Liver (tissue), 9 donors: ENCODE data around the gene P4HTM. TPM values are rescaled to one million over a fixed set of nuclear protein-coding genes. Genes with fewer than 3 reads are reported as not detected.

Experiments
- DNase-seq: peaks from one replicate; pipeline ENCODE4 v3.0.0-alpha.2; 2017; ENCODE audit warnings: low spot score
- H3K27ac ChIP-seq, 2 donors: one replicate each; pipeline ENCODE4 v1.7.0; 2013; ENCODE audit warnings: inconsistent platforms in 2 of 2, low read length in 2 of 2, control low read depth in 1 of 2, low read depth in 1 of 2, mild to moderate bottlenecking in 1 of 2
- H3K27me3 ChIP-seq, 4 donors: one replicate each; pipeline versions ENCODE4 v1.6.1 to v1.7.0; 2013; ENCODE audit warnings: low read length in 3 of 4, inconsistent platforms in 1 of 4, mild to moderate bottlenecking in 1 of 4, moderate library complexity in 1 of 4; ENCODE audit not compliant: control insufficient read depth in 4 of 4, insufficient read depth in 4 of 4
- H3K36me3 ChIP-seq, 4 donors: one replicate each; pipeline versions ENCODE4 v1.6.1 to v1.7.0; 2013; ENCODE audit warnings: low read length in 3 of 4, mild to moderate bottlenecking in 3 of 4, low read depth in 1 of 4, moderate library complexity in 1 of 4; ENCODE audit not compliant: control insufficient read depth in 4 of 4, insufficient read depth in 3 of 4
- H3K4me1 ChIP-seq, 4 donors: one replicate each; pipeline versions ENCODE4 v1.6.1 to v1.7.0; 2013; ENCODE audit warnings: low read length in 3 of 4, mild to moderate bottlenecking in 3 of 4, moderate library complexity in 1 of 4; ENCODE audit not compliant: control insufficient read depth in 4 of 4, insufficient read depth in 4 of 4
- H3K4me3 ChIP-seq, 3 donors: one replicate each; pipeline versions ENCODE4 v1.6.1 to v1.7.0; 2013; ENCODE audit warnings: low read length in 3 of 3, control low read depth in 1 of 3, low read depth in 1 of 3, mild to moderate bottlenecking in 1 of 3
- H3K9ac ChIP-seq, 2 donors: one replicate each; pipeline ENCODE4 v1.7.0; 2013; ENCODE audit warnings: low read length in 2 of 2, mild to moderate bottlenecking in 2 of 2, moderate library complexity in 2 of 2, control low read depth in 1 of 2, low read depth in 1 of 2
- H3K9me3 ChIP-seq, 4 donors: one replicate each; pipeline versions ENCODE4 v1.6.1 to v1.7.0; 2013; ENCODE audit warnings: low read length in 3 of 4; ENCODE audit not compliant: control insufficient read depth in 4 of 4
- EGR1 ChIP-seq, 2 donors: IDR thresholded peaks; 2 replicates each; pipeline ENCODE4 v1.6.1; 2016 to 2018; ENCODE audit warnings: antibody characterized with exemption in 2 of 2, low read depth in 2 of 2
- FOXA1 ChIP-seq: IDR thresholded peaks from 2 replicates; pipeline ENCODE4 v1.6.1; 2016; ENCODE audit warnings: antibody characterized with exemption
- FOXA2 ChIP-seq: IDR thresholded peaks from 2 replicates; pipeline ENCODE4 v1.6.1; 2016; ENCODE audit warnings: antibody characterized with exemption
- GABPA ChIP-seq, 2 donors: IDR thresholded peaks in 1 of 2; conservative IDR thresholded peaks in 1 of 2; 2 replicates each; pipeline ENCODE4 v1.6.1; 2016; ENCODE audit warnings: antibody characterized with exemption in 2 of 2, mild to moderate bottlenecking in 1 of 2, moderate library complexity in 1 of 2
- HNF4A ChIP-seq, 2 donors: conservative IDR thresholded peaks; 2 replicates each; pipeline ENCODE4 v1.6.1; 2016; ENCODE audit warnings: antibody characterized with exemption in 2 of 2, mild to moderate bottlenecking in 2 of 2
- HNF4G ChIP-seq: IDR thresholded peaks from 2 replicates; pipeline ENCODE4 v1.6.1; 2016; ENCODE audit warnings: antibody characterized with exemption
- JUND ChIP-seq, 2 donors: IDR thresholded peaks; 2 replicates each; pipeline ENCODE4 v1.6.1; 2016; ENCODE audit warnings: antibody characterized with exemption in 2 of 2
- MAX ChIP-seq: IDR thresholded peaks from 2 replicates; pipeline ENCODE4 v1.6.1; 2016; ENCODE audit warnings: antibody characterized with exemption
- NR2F2 ChIP-seq: IDR thresholded peaks from 2 replicates; pipeline ENCODE4 v1.6.1; 2016; ENCODE audit warnings: antibody characterized with exemption
- RAD21 ChIP-seq, 2 donors: IDR thresholded peaks; 2 replicates each; pipeline ENCODE4 v1.6.1; 2016; ENCODE audit warnings: antibody characterized with exemption in 2 of 2, mild to moderate bottlenecking in 2 of 2
- REST ChIP-seq: IDR thresholded peaks from 2 replicates; pipeline ENCODE4 v1.6.1; 2016; ENCODE audit warnings: antibody characterized with exemption, mild to moderate bottlenecking
- RXRA ChIP-seq, 2 donors: IDR thresholded peaks; 2 replicates each; pipeline ENCODE4 v1.6.1; 2017 to 2018; ENCODE audit warnings: antibody characterized with exemption in 2 of 2, mild to moderate bottlenecking in 1 of 2
- TAF1 ChIP-seq: conservative IDR thresholded peaks from 2 replicates; pipeline ENCODE4 v1.6.1; 2016; ENCODE audit warnings: antibody characterized with exemption, mild to moderate bottlenecking
- YY1 ChIP-seq: IDR thresholded peaks from 2 replicates; pipeline ENCODE4 v1.6.1; 2016; ENCODE audit warnings: antibody characterized with exemption, mild to moderate bottlenecking
- WGBS: extraction: QIAGEN DNeasy Blood & Tissue Kit; methylation state at CpG from one replicate; pipeline ENCODE4 v1.1.7; 2013; 5-methylcytosine and 5-hydroxymethylcytosine counted together
- polyA plus RNA-seq, 2 donors: library from polyadenylated mRNA; stranded (reverse) in 1 of 2; unstranded in 1 of 2; fragments of 200-250 nt in 1 of 2; fragments of >200 nt in 1 of 2; fragmentation: Nextera tagmentation in 1 of 2; extraction: Ambion mirVana in 1 of 2; gene quantifications; one replicate each; pipeline versions ENCODE4 v1.2.1 to v1.2.3, GENCODE V29; 2013 to 2015
- total RNA-seq, 2 donors: library from RNA; depleted of rRNA; stranded (reverse); fragments of >200 nt; gene quantifications; one replicate each; pipeline ENCODE4 v1.2.3, GENCODE V29; 2014
- TF ChIP-seq, protein P1 (sequence below): IDR thresholded peaks from 2 replicates; pipeline ENCODE4 v1.6.1; 2016; ENCODE audit warnings: antibody characterized with exemption
- TF ChIP-seq, protein P2 (sequence below): IDR thresholded peaks from 2 replicates; pipeline ENCODE4 v1.6.1; 2016; ENCODE audit warnings: antibody characterized with exemption
- donor health status: healthy.
- donor health status: healthy.
- donor health status: healthy.
- donor health status: healthy.
- donor health status: healthy.

The P4HTM gene
- total and polyA plus RNA-seq, 4 donors = 10.0 to 16.2 (median 11.9) TPM

GRCh38 chr3:48997102-48997635 lies 7.1 kb downstream of the P4HTM start:
- Histone ChIP-seq H3K4me1 (no peaks in the 10 kb centered on the region), H3K36me3 (peaks cover 0 to 4% (median 0%) of the 10 kb centered on the region in 4 donors), H3K9ac (no peak overlapping the region), H3K27me3 (no peaks in the 10 kb centered on the region), H3K4me3 (no peak overlapping the region), H3K9me3 (no peaks in the 10 kb centered on the region), H3K27ac (no peak overlapping the region)
- TF ChIP-seq EGR1 (IDR thresholded peaks at IDR 0.05; ENCODE audit: low read depth in 2 of 2) (no peak), GABPA (IDR thresholded peaks at IDR 0.05 in 1 of 2, conservative IDR thresholded peaks at IDR 0.05 in 1 of 2) (no peak), HNF4A (conservative IDR thresholded peaks at IDR 0.05) (no peak), MAX (no peak), NR2F2 (no peak), TAF1 (no peak), JUND (IDR thresholded peaks at IDR 0.05) (no peak), RXRA (IDR thresholded peaks at IDR 0.05) (no peak), HNF4G (no peak)
- TF ChIP-seq, protein P1, sequence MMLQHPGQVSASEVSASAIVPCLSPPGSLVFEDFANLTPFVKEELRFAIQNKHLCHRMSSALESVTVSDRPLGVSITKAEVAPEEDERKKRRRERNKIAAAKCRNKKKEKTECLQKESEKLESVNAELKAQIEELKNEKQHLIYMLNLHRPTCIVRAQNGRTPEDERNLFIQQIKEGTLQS = no peak
- DNase-seq = no peak
- 93% methylated on average over 8 of the region's 8 CpGs for whole genome bisulfite sequencing

GRCh38 chr3:48997714-48998637 lies 7.9 kb downstream of the P4HTM start:
- no peaks in the 10 kb centered on the region for H3K27me3 ChIP-seq
- 92% methylated on average over 20 of the region's 20 CpGs for WGBS
- H3K9me3 ChIP-seq = no peaks in the 10 kb centered on the region
- H3K4me1 ChIP-seq = no peaks in the 10 kb centered on the region
- H3K9ac ChIP-seq = no peak overlapping the region
- H3K4me3 ChIP-seq = no peak overlapping the region
- DNase-seq = no peak
- H3K36me3 ChIP-seq = peaks cover 0 to 4% (median 0%) of the 10 kb centered on the region in 4 donors
- no peak for TF ChIP-seq EGR1 (IDR thresholded peaks at IDR 0.05; ENCODE audit: low read depth in 2 of 2)
- TF ChIP-seq JUND (IDR thresholded peaks at IDR 0.05) = no peak
- H3K27ac ChIP-seq = no peak overlapping the region

DNA sequence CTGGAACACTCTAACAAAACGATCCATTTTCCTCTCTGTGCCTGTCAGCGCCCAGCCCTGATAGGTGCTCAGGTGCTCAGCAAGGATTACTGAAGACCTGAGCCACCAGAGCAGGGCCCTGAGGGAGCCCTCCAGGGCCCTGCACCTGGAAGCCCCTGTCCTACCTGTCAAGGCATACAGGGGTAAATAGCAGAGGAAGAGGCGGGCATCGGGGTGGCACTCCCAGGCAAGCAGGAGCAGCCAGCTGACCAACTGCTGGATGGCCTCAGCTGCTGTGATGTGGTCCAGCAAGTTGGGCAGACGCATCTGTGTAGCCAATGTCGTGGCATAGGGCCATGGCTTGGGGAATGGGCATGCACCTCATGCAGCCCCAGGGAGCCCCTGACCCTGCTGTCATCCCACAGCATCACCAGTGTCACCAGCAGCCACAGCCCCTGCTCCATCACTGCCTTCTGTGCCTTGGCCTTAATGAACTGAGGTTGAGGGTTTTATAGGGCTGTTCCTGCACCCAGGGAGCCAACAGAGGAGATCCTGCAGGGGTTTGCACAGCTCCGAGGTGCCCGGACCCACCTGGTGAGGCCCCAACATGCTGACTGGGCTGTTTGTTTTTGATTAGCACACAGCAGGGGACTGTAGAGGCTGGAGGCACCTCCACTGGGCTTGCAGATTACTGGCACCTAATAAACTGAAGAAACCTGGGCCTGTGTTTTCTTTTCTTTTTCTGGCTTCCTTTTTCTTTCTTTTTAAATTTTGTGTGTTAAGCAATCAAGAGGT lies 9.2 kb downstream of the P4HTM start:
- H3K36me3 ChIP-seq = peaks cover 0 to 4% (median 0%) of the 10 kb centered on the region in 4 donors
- no peak overlapping the region for H3K27ac ChIP-seq
- H3K9me3 ChIP-seq = no peaks in the 10 kb centered on the region
- 91% methylated on average over 8 of the region's 8 CpGs for WGBS
- no peak for DNase-seq
- no peak overlapping the region for H3K9ac ChIP-seq
- peaks cover 0 to 3% (median under 1%) of the 10 kb centered on the region in 4 donors for H3K4me1 ChIP-seq
- H3K27me3 ChIP-seq = no peaks in the 10 kb centered on the region
- TF ChIP-seq EGR1 (IDR thresholded peaks at IDR 0.05; ENCODE audit: low read depth in 2 of 2) (no peak), RXRA (IDR thresholded peaks at IDR 0.05) (no peak), MAX (no peak), FOXA1 (no peak), GABPA (IDR thresholded peaks at IDR 0.05 in 1 of 2, conservative IDR thresholded peaks at IDR 0.05 in 1 of 2) (no peak), RAD21 (IDR thresholded peaks at IDR 0.05) (no peak), REST (no peak), FOXA2 (no peak), NR2F2 (no peak), JUND (IDR thresholded peaks at IDR 0.05) (no peak), HNF4A (conservative IDR thresholded peaks at IDR 0.05) (no peak), HNF4G (no peak), YY1 (no peak)
- TF ChIP-seq, protein P2, sequence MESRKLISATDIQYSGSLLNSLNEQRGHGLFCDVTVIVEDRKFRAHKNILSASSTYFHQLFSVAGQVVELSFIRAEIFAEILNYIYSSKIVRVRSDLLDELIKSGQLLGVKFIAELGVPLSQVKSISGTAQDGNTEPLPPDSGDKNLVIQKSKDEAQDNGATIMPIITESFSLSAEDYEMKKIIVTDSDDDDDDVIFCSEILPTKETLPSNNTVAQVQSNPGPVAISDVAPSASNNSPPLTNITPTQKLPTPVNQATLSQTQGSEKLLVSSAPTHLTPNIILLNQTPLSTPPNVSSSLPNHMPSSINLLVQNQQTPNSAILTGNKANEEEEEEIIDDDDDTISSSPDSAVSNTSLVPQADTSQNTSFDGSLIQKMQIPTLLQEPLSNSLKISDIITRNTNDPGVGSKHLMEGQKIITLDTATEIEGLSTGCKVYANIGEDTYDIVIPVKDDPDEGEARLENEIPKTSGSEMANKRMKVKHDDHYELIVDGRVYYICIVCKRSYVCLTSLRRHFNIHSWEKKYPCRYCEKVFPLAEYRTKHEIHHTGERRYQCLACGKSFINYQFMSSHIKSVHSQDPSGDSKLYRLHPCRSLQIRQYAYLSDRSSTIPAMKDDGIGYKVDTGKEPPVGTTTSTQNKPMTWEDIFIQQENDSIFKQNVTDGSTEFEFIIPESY = no peak
- TF ChIP-seq, protein P1 = no peak
- H3K4me3 ChIP-seq = no peak overlapping the region
